Left lung (tissue), 10 donors: ENCODE data around the gene GPX2. TPM values are rescaled to one million over a fixed set of nuclear protein-coding genes. Genes with fewer than 3 reads are reported as not detected.

Source experiments
- ATAC-seq: fragments of 200-7000 bp; cut with Tn5 transposase; one replicate; pipeline ENCODE4 v1.9.1; 2020; ENCODE audit warnings: moderate library complexity
- DNase-seq, 4 donors: peaks; one replicate each; pipeline ENCODE4 v3.0.0-alpha.2; 2013 to 2020
- H3K27ac ChIP-seq, 2 donors: fragments of 200-600 bp; sonication (generic) in 1 of 2; one replicate each; pipeline versions ENCODE4 v1.5.0 to v1.8.0; 2020 to 2021
- H3K27me3 ChIP-seq, 2 donors: fragments of 200-600 bp; sonication (generic) in 1 of 2; one replicate each; pipeline versions ENCODE4 v1.5.0 to v1.8.0; 2020 to 2021
- H3K36me3 ChIP-seq, 2 donors: fragments of 200-600 bp; sonication (generic) in 1 of 2; one replicate each; pipeline versions ENCODE4 v1.5.0 to v1.8.0; 2020 to 2021
- H3K4me1 ChIP-seq, 2 donors: fragments of 200-600 bp; one replicate each; pipeline ENCODE4 v1.8.0; 2021
- H3K4me3 ChIP-seq, 2 donors: fragments of 200-600 bp; sonication (generic) in 1 of 2; one replicate each; pipeline versions ENCODE4 v1.5.0 to v1.8.0; 2020 to 2021; ENCODE audit warnings: mild to moderate bottlenecking in 1 of 2
- H3K9me3 ChIP-seq, 2 donors: fragments of 200-600 bp; sonication (generic) in 1 of 2; one replicate each; pipeline versions ENCODE4 v1.5.0 to v1.8.0; 2020 to 2021
- CTCF ChIP-seq, 2 donors: fragments of 200-600 bp; sonication (generic) in 1 of 2; IDR thresholded peaks; one replicate each; pipeline versions ENCODE4 v1.5.0 to v1.8.0; 2021; ENCODE audit warnings: antibody characterized with exemption in 2 of 2
- intact Hi-C, 2 donors: fragments of 100-400 bp; cut with DNase I; formaldehyde crosslinking; loops; one replicate each; pipeline versions ENCODE4 v1.11.2 to v1.14.2; 2022
- polyA plus RNA-seq, 6 donors: library from polyadenylated mRNA; unstranded; fragments of 120-200 nt; gene quantifications; one replicate each; pipeline ENCODE4 v1.2.1, GENCODE V29; 2013; ENCODE audit not compliant: insufficient read length in 6 of 6
- total RNA-seq, 2 donors: library from RNA; stranded (reverse); fragmentation: NEBNext Ultra II Directional; extraction: Animal tissue kit (Norgen Biotek cat#: 25700); gene quantifications; one replicate each; pipeline ENCODE4 v1.2.1, GENCODE V29; 2021
- donor health status: DM: no; HTN: yes; CAD: no.
- donor health status: DM: no; HTN: no; CAD: no.

GPX2 gene
- total and polyA plus RNA-seq, 8 donors: 0.62 to 2.8 (median 0.84) TPM

- Histone ChIP-seq H3K36me3 (no peaks in the 10 kb centered on the region), H3K27ac (no peak overlapping the region), H3K4me3 (no peak overlapping the region), H3K9me3 (no peaks in the 10 kb centered on the region), H3K27me3 (no peaks in the 10 kb centered on the region), H3K4me1 (no peaks in the 10 kb centered on the region)
- intact Hi-C loops: no loop called here
- ATAC-seq (no peak), DNase-seq (no peak)
- no peak for TF ChIP-seq CTCF (IDR thresholded peaks at IDR 0.05)
Observed at GRCh38 chr14:64963611-64964010, 21.1 kb upstream of the GPX2 start.

GRCh38 chr14:64960762-64961276 lies 18.3 kb upstream of the GPX2 start:
- Histone ChIP-seq H3K4me3 (no peak overlapping the region), H3K4me1 (no peaks in the 10 kb centered on the region), H3K27me3 (no peaks in the 10 kb centered on the region), H3K27ac (no peak overlapping the region), H3K36me3 (no peaks in the 10 kb centered on the region), H3K9me3 (no peaks in the 10 kb centered on the region)
- ATAC-seq (no peak), DNase-seq (no peak)
- TF ChIP-seq CTCF (IDR thresholded peaks at IDR 0.05): no peak
- intact Hi-C loops: no loop called here

- DNase-seq (no peak), ATAC-seq (no peak)
- Histone ChIP-seq H3K27me3 (no peaks in the 10 kb centered on the region), H3K4me1 (no peaks in the 10 kb centered on the region), H3K36me3 (peaks cover 0 to 1% of the 10 kb centered on the region in 2 donors), H3K9me3 (no peaks in the 10 kb centered on the region), H3K4me3 (no peak overlapping the region), H3K27ac (no peak overlapping the region)
- no peak for TF ChIP-seq CTCF (IDR thresholded peaks at IDR 0.05)
- intact Hi-C loops: no loop called here
Observed at GRCh38 chr14:64958743-64959142, 16.2 kb upstream of the GPX2 start.

DNA sequence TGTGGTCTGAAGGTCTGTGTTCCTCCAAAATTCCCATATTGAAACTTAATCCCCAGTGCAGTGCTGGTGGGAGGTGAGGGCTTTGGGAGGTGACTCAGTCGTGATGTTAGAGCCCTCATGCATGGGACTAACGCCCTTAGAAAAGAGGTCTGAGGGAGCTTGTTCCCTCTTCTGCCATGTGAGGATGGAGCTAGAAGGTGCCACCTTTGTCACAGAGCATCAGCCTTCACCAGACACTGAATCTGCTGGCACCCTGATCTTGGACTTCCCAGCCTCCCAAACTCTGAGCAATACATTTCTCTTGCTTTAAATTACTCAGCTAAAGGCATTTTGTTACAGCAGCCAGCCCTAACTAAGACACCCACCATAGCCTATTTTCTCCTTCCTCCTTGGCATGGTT lies 15.7 kb upstream of the GPX2 start:
- no peaks in the 10 kb centered on the region for H3K4me1 ChIP-seq
- H3K36me3 ChIP-seq: peaks cover 0 to 6% of the 10 kb centered on the region in 2 donors
- no peak overlapping the region for H3K4me3 ChIP-seq
- TF ChIP-seq CTCF (IDR thresholded peaks at IDR 0.05): no peak
- intact Hi-C loops: no loop called here
- no peak for DNase-seq
- ATAC-seq: no peak
- H3K27me3 ChIP-seq: no peaks in the 10 kb centered on the region
- no peak overlapping the region for H3K27ac ChIP-seq
- no peaks in the 10 kb centered on the region for H3K9me3 ChIP-seq

DNA sequence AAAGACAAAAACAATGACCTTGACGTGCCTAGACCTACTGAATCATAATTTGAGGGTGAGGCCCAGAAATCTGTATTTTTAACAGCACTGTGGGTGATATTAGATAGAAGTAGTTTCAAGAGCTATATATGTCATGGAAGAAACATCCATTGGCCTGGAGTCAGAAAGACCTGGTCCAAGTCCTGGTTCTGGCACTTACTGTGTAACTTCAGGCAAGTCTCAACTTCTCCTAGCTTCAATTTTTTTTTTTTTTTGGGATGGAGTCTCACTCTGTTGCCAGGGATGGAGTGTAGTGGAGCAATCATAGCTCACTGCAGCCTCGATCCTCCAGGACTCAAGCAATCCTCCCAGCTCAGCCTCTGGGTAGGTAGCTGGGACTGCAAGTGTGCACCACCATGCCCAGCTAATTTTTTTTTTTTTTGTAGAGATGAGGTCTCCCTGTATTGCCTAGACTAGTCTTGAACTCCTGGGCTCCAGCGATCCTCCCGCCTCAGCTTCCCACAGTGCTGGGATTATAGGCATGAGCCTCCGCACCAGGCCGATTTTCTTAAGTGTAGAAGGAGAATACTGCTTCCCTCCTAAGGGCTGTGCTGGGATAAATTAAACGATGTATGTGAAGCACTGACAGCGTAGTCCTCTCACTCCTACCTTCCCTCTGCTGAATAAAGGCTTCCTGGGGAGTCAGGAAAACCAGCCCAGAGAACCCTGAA lies 14.3 kb upstream of the GPX2 start:
- intact Hi-C loops: no loop called here
- ATAC-seq: no peak
- no peak for DNase-seq

More for the DNA sequence above, 14.3 kb upstream of the GPX2 start:
- Histone ChIP-seq H3K9me3 (no peaks in the 10 kb centered on the region), H3K36me3 (peaks cover 0 to 7% of the 10 kb centered on the region in 2 donors), H3K27ac (no peak overlapping the region), H3K4me1 (no peaks in the 10 kb centered on the region), H3K4me3 (no peak overlapping the region), H3K27me3 (no peaks in the 10 kb centered on the region)
- TF ChIP-seq CTCF (IDR thresholded peaks at IDR 0.05): no peak
